ENCODE measurements around the gene PLPP7. TPM values are rescaled to one million over a fixed set of nuclear protein-coding genes. Genes with fewer than 3 reads are reported as not detected.
"Not testable (repeated sequence)": the region's sequence is repeated elsewhere in the genome, so short reads cannot be mapped to it uniquely, and the experiment has no call there.

PLPP7 gene
- total and polyA plus RNA-seq, 3 donors from 2014 or later, result 8.6 to 29.9 (median 23.9) TPM

DNA sequence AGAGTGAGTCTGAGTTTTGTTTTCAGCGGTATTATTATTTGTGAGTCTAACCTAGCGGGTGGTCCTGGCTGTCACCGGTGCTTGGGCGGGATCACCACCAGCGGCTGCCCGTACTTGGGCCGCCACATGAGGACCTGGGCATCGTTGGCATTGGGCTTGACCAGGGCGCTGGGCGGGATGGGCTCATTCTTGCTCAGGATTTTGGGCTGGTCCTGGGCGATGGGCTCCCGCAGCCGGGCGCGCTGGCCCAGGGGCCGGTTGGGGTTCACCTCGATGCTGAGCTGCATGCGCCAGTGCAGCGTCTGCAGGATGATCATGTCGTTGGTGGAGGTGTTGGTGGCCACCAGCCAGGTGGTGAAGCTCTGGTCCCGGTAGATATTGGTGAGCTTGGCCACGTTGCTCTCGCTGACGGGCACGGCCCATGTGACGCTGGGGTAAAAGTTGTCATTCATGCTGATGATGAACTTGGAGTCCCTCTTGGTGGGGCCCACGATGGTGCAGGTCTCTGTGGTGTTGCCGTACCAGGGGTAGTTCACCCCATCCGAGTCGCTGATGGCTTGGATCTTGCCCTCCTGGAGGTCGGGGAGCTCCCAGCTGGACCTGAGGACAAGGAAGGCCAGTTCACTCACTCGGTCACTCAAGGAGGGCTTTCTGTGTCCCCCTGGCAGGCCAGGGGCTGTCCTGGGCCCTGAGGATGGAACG lies 28.6 kb upstream of the PLPP7 start:
- H3K9me3 ChIP-seq, result no peaks in the 10 kb centered on the region
- no peaks in the 10 kb centered on the region for H3K27me3 ChIP-seq
- peaks cover 25% of the 10 kb centered on the region for H3K4me1 ChIP-seq
- H3K4me3 ChIP-seq, result no peak overlapping the region
- WGBS, 2 donors, result 96 to 100% methylated on average over 2 to 31 of the region's 33 CpGs
- TF ChIP-seq, protein P1, sequence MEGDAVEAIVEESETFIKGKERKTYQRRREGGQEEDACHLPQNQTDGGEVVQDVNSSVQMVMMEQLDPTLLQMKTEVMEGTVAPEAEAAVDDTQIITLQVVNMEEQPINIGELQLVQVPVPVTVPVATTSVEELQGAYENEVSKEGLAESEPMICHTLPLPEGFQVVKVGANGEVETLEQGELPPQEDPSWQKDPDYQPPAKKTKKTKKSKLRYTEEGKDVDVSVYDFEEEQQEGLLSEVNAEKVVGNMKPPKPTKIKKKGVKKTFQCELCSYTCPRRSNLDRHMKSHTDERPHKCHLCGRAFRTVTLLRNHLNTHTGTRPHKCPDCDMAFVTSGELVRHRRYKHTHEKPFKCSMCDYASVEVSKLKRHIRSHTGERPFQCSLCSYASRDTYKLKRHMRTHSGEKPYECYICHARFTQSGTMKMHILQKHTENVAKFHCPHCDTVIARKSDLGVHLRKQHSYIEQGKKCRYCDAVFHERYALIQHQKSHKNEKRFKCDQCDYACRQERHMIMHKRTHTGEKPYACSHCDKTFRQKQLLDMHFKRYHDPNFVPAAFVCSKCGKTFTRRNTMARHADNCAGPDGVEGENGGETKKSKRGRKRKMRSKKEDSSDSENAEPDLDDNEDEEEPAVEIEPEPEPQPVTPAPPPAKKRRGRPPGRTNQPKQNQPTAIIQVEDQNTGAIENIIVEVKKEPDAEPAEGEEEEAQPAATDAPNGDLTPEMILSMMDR (IDR thresholded peaks at IDR 0.05), result no peak
- TF ChIP-seq POLR2A (IDR thresholded peaks at IDR 0.05), result no peak
- no peak overlapping the region for H3K27ac ChIP-seq
- H3K36me3 ChIP-seq (ENCODE audit: low read depth, missing control alignments), result no peaks in the 10 kb centered on the region
- intact Hi-C loops (cut with DNase I; ENCODE audit: low total_unique reads), result no loop called here
- DNase-seq, result no peak

DNA sequence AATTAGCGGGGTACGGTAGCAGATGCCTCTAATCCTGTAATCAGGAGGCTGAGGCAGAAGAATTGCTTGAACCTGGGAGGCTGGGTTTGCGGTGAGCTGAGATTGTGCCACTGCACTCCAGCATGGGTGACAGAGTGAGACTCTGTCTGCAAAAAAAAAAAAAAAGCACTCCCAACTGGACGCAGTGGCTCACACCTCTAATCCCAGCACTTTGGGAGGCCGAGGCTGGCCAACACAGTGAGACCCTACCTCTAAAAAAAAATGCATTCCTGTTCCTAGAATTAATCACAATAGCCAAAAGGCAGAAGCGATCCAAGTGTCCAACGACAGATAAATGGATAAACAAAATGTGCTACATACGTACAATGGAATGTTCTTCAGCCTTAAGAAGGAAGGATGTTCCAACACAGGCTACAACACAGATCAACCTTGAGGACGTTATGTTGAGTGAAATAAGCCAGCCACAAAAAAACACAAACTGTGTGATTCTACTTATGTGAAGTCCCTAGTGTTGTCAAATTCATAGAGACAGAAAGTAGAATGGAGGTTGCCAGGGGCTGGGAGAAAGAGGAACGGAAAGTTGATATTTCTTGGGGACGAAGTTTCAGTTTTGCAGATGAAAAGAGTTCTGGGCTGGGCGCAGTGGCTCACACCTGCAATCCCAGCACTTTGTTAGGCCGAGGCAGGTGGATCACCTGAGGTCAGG lies 27.0 kb upstream of the PLPP7 start:
- no peak for DNase-seq
- 79 to 80% methylated on average over 13 of the region's 13 CpGs for WGBS, 2 donors
- TF ChIP-seq POLR2A (IDR thresholded peaks at IDR 0.05), result no peak
- TF ChIP-seq, protein P1 (IDR thresholded peaks at IDR 0.05), result no peak
- no peak overlapping the region for H3K27ac ChIP-seq
- H3K27me3 ChIP-seq, result no peaks in the 10 kb centered on the region
- H3K4me1 ChIP-seq, result peaks cover 31% of the 10 kb centered on the region
- intact Hi-C loops (cut with DNase I; ENCODE audit: low total_unique reads), result no loop called here
- H3K4me3 ChIP-seq, result no peak overlapping the region
- no peaks in the 10 kb centered on the region for H3K9me3 ChIP-seq
- H3K36me3 ChIP-seq (ENCODE audit: low read depth, missing control alignments), result no peaks in the 10 kb centered on the region

DNA sequence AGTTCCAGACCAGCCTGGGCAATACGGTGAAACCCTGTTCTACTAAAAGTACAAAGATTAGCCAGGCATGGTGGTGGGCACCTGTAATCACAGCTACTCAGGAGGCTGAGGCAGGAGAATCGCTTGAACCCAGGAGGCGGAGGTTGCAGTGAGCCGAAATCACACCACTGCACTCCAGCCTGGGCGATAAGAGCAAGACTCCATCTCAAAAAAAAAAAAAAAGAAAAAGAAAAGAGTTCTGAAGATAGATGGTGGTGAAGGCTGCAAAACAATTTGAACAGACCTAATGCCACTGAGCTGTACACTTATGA lies 26.5 kb upstream of the PLPP7 start:
- WGBS, 2 donors, result 91 to 94% methylated on average over 5 of the region's 5 CpGs
- DNase-seq; H3K4me3 ChIP-seq; intact Hi-C loops (cut with DNase I; ENCODE audit: low total_unique reads); H3K27me3 ChIP-seq; H3K36me3 ChIP-seq (ENCODE audit: low read depth, missing control alignments); H3K9me3 ChIP-seq; H3K27ac ChIP-seq: not testable (repeated sequence)
- peaks cover 32% of the 10 kb centered on the region for H3K4me1 ChIP-seq

DNA sequence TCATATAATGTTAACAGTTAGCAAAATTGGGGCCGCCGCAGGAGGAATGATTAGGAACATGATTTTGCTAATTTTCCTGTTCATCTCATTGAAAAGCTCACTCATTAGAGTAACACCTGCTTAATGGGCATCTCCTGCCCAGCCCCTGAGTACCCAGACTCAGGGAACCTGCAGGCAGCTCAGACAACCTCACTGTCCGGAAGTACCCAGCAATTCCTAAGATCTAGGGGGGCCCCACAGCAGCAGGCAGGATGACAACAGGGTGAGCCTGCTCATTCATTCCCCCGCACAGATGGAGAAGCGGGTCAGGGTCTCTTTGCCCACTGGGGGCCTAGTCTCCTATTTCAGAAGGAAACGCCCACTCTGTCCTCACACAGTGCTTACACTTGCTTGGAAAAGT lies 25.8 kb upstream of the PLPP7 start:
- no peaks in the 10 kb centered on the region for H3K36me3 ChIP-seq (ENCODE audit: low read depth, missing control alignments)
- intact Hi-C loops (cut with DNase I; ENCODE audit: low total_unique reads), result no loop called here
- no peaks in the 10 kb centered on the region for H3K9me3 ChIP-seq
- 96 to 97% methylated on average over 6 of the region's 6 CpGs for WGBS, 2 donors
- H3K4me3 ChIP-seq, result no peak overlapping the region
- no peak overlapping the region for H3K27ac ChIP-seq
- TF ChIP-seq, protein P1 (IDR thresholded peaks at IDR 0.05), result no peak
- TF ChIP-seq POLR2A (IDR thresholded peaks at IDR 0.05), result no peak
- DNase-seq, result no peak
- peaks cover 34% of the 10 kb centered on the region for H3K4me1 ChIP-seq
- H3K27me3 ChIP-seq, result no peaks in the 10 kb centered on the region

DNA sequence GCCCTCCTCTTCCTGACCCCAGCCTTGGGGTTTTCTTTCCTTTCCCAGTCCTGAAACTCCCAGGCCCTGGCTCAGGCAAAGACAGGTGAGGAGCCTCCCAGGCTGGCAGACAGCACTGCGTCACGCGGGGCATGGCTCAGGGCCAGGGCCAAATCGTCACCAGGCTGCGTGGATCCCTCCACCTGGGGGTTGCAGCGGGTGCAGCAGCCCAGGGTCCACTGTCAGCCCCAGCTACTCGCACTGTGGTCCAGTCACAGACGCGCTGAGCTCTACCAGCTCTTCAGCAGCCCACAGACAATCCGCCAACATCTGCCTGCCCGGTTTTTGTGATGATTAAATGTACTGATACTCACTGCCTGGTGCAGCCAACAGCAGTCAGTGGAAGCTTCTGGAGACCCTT lies 25.3 kb upstream of the PLPP7 start:
- Histone ChIP-seq H3K4me3 (no peak overlapping the region), H3K36me3 (ENCODE audit: low read depth, missing control alignments) (no peaks in the 10 kb centered on the region), H3K9me3 (no peaks in the 10 kb centered on the region), H3K27ac (no peak overlapping the region), H3K27me3 (no peaks in the 10 kb centered on the region), H3K4me1 (peaks cover 40% of the 10 kb centered on the region)
- no peak for TF ChIP-seq POLR2A (IDR thresholded peaks at IDR 0.05)
- TF ChIP-seq, protein P1 (IDR thresholded peaks at IDR 0.05), result no peak
- intact Hi-C loops (cut with DNase I; ENCODE audit: low total_unique reads), result no loop called here
- DNase-seq, result no peak
- WGBS, 2 donors, result 71 to 80% methylated on average over 7 to 11 of the region's 11 CpGs
